ENCODE results near the gene TBC1D22A. TPM values are rescaled to one million over a fixed set of nuclear protein-coding genes. Genes with fewer than 3 reads are reported as not detected.

Gene TBC1D22A
- total and polyA plus RNA-seq, 2 experiments from 2014 or later, result 9.6 to 13.3 TPM

DNA sequence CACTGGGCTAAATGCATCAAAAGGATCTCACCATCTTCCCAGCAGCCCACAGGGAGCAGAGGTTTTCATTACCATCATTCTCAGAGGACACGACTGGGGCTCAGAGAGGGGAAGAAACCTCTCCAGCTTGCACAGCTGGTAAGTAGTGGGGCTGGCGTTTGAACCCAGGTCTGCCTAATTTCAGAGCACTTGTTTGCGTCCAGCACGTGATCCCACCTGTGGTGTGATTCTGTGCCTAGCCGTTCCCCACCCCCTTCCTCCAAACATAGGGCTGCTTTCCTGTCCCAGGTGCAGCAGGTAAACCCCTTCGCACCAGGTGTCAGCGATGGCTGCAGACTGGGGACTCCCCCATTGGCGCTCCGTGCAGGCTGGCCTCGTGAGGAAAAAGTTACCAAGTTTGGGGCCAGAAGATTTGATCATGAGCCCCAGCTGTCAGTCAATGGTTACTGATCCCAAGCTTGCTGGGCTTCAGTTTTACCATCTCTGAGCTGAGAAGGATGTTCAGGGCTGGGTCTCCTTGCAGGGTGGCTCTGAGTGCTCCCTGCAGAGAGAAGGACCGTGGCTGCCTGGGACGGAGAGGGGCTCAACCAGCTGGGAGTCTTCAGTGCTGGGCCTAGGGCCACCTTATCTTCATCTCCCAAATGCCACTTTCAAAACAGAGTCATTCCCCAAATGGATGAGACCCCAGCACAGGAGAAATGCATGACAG is 445.6 kb downstream of the TBC1D22A start (continued):
- TF ChIP-seq EZH2phosphoT487 (IDR thresholded peaks at IDR 0.05; ENCODE audit: unreplicated experiment), result no peak
- TF ChIP-seq ZNF114 (CRISPR knock-in tag; IDR thresholded peaks at IDR 0.05), result no peak
- TF ChIP-seq EZH2 (IDR thresholded peaks at IDR 0.05; ENCODE audit: low read depth, unreplicated experiment), result no peak
- TF ChIP-seq, protein P1, sequence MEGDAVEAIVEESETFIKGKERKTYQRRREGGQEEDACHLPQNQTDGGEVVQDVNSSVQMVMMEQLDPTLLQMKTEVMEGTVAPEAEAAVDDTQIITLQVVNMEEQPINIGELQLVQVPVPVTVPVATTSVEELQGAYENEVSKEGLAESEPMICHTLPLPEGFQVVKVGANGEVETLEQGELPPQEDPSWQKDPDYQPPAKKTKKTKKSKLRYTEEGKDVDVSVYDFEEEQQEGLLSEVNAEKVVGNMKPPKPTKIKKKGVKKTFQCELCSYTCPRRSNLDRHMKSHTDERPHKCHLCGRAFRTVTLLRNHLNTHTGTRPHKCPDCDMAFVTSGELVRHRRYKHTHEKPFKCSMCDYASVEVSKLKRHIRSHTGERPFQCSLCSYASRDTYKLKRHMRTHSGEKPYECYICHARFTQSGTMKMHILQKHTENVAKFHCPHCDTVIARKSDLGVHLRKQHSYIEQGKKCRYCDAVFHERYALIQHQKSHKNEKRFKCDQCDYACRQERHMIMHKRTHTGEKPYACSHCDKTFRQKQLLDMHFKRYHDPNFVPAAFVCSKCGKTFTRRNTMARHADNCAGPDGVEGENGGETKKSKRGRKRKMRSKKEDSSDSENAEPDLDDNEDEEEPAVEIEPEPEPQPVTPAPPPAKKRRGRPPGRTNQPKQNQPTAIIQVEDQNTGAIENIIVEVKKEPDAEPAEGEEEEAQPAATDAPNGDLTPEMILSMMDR (conservative IDR thresholded peaks at IDR 0.05; ENCODE audit: low read depth in 2 of 2), result no peak
- TF ChIP-seq, protein P2, sequence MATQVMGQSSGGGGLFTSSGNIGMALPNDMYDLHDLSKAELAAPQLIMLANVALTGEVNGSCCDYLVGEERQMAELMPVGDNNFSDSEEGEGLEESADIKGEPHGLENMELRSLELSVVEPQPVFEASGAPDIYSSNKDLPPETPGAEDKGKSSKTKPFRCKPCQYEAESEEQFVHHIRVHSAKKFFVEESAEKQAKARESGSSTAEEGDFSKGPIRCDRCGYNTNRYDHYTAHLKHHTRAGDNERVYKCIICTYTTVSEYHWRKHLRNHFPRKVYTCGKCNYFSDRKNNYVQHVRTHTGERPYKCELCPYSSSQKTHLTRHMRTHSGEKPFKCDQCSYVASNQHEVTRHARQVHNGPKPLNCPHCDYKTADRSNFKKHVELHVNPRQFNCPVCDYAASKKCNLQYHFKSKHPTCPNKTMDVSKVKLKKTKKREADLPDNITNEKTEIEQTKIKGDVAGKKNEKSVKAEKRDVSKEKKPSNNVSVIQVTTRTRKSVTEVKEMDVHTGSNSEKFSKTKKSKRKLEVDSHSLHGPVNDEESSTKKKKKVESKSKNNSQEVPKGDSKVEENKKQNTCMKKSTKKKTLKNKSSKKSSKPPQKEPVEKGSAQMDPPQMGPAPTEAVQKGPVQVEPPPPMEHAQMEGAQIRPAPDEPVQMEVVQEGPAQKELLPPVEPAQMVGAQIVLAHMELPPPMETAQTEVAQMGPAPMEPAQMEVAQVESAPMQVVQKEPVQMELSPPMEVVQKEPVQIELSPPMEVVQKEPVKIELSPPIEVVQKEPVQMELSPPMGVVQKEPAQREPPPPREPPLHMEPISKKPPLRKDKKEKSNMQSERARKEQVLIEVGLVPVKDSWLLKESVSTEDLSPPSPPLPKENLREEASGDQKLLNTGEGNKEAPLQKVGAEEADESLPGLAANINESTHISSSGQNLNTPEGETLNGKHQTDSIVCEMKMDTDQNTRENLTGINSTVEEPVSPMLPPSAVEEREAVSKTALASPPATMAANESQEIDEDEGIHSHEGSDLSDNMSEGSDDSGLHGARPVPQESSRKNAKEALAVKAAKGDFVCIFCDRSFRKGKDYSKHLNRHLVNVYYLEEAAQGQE (IDR thresholded peaks at IDR 0.05; ENCODE audit: unreplicated experiment), result no peak
- TF ChIP-seq NANOG (IDR thresholded peaks at IDR 0.05; ENCODE audit: borderline replicate concordance), result no peak
- no peak for TF ChIP-seq POLR2AphosphoS5 (IDR thresholded peaks at IDR 0.05; ENCODE audit: low read depth)

- Mint-ChIP-seq H3K4me1 (no peaks in the 10 kb centered on the region), H3K27ac (no peak overlapping the region), H3K9me3 (peaks cover 95% of the 10 kb centered on the region), H3K4me3 (no peak overlapping the region), H3K36me3 (ENCODE audit: low read depth) (peaks cover 55% of the 10 kb centered on the region), H3K27me3 (ENCODE audit: insufficient read depth, low read depth, poor library complexity) (peaks cover 9% of the 10 kb centered on the region)
- no peaks in the 10 kb centered on the region for H3K4me1 ChIP-seq (ENCODE audit: insufficient read depth)
- DNase-seq (ENCODE audit: low spot score), result no peak
- no peak overlapping the region for H3K4me2 ChIP-seq
- no peak for ATAC-seq
- H2AFZ ChIP-seq, result no peak overlapping the region
- no peak overlapping the region for H3K4me3 ChIP-seq
- no peaks in the 10 kb centered on the region for H3K36me3 ChIP-seq (ENCODE audit: insufficient read depth)
- H4K20me1 ChIP-seq (replicated peaks; ENCODE audit: insufficient read depth), result no peaks in the 10 kb centered on the region
- H3K27ac ChIP-seq (ENCODE audit: low read depth), result no peak overlapping the region
- no peaks in the 10 kb centered on the region for H3K79me2 ChIP-seq (replicated peaks; ENCODE audit: insufficient read depth)
- H3K27me3 ChIP-seq (ENCODE audit: insufficient read depth), result no peaks in the 10 kb centered on the region
- no peaks in the 10 kb centered on the region for H3K9me2 ChIP-seq (ENCODE audit: insufficient read depth)
- H3F3A ChIP-seq (replicated peaks; ENCODE audit: low read depth), result no peaks in the 10 kb centered on the region
- TF ChIP-seq EZH2phosphoT487 (IDR thresholded peaks at IDR 0.05; ENCODE audit: unreplicated experiment) (no peak), POLR2AphosphoS5 (IDR thresholded peaks at IDR 0.05; ENCODE audit: low read depth) (no peak), CREB1 (CRISPR knock-in tag; IDR thresholded peaks at IDR 0.05; ENCODE audit: low read depth) (no peak), NANOG (IDR thresholded peaks at IDR 0.05; ENCODE audit: borderline replicate concordance) (no peak), EZH2 (IDR thresholded peaks at IDR 0.05; ENCODE audit: low read depth, unreplicated experiment) (no peak)
- TF ChIP-seq, protein P3, sequence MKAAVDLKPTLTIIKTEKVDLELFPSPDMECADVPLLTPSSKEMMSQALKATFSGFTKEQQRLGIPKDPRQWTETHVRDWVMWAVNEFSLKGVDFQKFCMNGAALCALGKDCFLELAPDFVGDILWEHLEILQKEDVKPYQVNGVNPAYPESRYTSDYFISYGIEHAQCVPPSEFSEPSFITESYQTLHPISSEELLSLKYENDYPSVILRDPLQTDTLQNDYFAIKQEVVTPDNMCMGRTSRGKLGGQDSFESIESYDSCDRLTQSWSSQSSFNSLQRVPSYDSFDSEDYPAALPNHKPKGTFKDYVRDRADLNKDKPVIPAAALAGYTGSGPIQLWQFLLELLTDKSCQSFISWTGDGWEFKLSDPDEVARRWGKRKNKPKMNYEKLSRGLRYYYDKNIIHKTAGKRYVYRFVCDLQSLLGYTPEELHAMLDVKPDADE (IDR thresholded peaks at IDR 0.05), result no peak
- TF ChIP-seq, protein P4, sequence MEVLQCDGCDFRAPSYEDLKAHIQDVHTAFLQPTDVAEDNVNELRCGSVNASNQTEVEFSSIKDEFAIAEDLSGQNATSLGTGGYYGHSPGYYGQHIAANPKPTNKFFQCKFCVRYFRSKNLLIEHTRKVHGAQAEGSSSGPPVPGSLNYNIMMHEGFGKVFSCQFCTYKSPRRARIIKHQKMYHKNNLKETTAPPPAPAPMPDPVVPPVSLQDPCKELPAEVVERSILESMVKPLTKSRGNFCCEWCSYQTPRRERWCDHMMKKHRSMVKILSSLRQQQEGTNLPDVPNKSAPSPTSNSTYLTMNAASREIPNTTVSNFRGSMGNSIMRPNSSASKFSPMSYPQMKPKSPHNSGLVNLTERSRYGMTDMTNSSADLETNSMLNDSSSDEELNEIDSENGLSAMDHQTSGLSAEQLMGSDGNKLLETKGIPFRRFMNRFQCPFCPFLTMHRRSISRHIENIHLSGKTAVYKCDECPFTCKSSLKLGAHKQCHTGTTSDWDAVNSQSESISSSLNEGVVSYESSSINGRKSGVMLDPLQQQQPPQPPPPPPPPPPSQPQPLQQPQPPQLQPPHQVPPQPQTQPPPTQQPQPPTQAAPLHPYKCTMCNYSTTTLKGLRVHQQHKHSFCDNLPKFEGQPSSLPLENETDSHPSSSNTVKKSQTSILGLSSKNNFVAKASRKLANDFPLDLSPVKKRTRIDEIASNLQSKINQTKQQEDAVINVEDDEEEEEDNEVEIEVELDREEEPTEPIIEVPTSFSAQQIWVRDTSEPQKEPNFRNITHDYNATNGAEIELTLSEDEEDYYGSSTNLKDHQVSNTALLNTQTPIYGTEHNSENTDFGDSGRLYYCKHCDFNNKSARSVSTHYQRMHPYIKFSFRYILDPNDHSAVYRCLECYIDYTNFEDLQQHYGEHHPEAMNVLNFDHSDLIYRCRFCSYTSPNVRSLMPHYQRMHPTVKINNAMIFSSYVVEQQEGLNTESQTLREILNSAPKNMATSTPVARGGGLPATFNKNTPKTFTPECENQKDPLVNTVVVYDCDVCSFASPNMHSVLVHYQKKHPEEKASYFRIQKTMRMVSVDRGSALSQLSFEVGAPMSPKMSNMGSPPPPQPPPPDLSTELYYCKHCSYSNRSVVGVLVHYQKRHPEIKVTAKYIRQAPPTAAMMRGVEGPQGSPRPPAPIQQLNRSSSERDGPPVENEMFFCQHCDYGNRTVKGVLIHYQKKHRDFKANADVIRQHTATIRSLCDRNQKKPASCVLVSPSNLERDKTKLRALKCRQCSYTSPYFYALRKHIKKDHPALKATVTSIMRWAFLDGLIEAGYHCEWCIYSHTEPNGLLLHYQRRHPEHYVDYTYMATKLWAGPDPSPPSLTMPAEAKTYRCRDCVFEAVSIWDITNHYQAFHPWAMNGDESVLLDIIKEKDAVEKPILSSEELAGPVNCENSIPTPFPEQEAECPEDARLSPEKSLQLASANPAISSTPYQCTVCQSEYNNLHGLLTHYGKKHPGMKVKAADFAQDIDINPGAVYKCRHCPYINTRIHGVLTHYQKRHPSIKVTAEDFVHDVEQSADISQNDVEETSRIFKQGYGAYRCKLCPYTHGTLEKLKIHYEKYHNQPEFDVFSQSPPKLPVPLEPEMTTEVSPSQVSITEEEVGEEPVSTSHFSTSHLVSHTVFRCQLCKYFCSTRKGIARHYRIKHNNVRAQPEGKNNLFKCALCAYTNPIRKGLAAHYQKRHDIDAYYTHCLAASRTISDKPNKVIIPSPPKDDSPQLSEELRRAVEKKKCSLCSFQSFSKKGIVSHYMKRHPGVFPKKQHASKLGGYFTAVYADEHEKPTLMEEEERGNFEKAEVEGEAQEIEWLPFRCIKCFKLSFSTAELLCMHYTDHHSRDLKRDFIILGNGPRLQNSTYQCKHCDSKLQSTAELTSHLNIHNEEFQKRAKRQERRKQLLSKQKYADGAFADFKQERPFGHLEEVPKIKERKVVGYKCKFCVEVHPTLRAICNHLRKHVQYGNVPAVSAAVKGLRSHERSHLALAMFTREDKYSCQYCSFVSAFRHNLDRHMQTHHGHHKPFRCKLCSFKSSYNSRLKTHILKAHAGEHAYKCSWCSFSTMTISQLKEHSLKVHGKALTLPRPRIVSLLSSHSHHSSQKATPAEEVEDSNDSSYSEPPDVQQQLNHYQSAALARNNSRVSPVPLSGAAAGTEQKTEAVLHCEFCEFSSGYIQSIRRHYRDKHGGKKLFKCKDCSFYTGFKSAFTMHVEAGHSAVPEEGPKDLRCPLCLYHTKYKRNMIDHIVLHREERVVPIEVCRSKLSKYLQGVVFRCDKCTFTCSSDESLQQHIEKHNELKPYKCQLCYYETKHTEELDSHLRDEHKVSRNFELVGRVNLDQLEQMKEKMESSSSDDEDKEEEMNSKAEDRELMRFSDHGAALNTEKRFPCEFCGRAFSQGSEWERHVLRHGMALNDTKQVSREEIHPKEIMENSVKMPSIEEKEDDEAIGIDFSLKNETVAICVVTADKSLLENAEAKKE (CRISPR knock-in tag; IDR thresholded peaks at IDR 0.05), result no peak
Measured at GRCh38 chr22:47208630-47209029, 446.2 kb downstream of the TBC1D22A start.
